Raji (cell line): Measurements from ENCODE around the gene USP3.

Experiments
- POLR2A ChIP-seq: IDR thresholded peaks from 2 replicates; pipeline ENCODE4 v1.6.1; 2011; ENCODE audit warnings: low read depth, low read length, control low read depth; ENCODE audit not compliant: insufficient read depth

USP3 gene

GRCh38 chr15:63608989-63609388, 104.6 kb downstream of the USP3 start:
- no peak for TF ChIP-seq POLR2A

DNA sequence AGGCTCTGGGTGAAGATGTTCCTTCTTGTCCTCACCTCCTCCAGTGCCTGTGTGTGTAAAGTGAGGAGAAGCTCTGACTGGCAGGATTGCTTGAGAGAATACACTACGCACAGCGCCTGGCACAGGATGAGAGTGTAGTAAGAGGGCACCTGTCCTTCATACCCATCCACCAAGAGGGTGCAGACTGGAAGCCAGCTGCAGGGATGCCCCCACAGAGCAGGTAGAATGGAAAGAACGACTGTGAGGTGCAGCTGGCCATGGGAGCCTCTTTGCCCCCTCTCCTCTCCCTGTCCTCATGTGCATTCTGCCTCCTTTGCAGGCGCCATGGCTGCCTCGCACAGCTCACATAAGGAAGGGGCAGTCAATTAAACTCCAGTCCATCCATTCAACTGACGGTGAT, 105.1 kb downstream of the USP3 start:
- no peak for TF ChIP-seq POLR2A

GRCh38 chr15:63610209-63610841, 105.9 kb downstream of the USP3 start:
- TF ChIP-seq POLR2A = no peak

- TF ChIP-seq POLR2A = no peak
Measured at GRCh38 chr15:63611177-63611576, 106.8 kb downstream of the USP3 start.

GRCh38 chr15:63612300-63612699, 107.9 kb downstream of the USP3 start:
- no peak for TF ChIP-seq POLR2A

- no peak for TF ChIP-seq POLR2A
Measured at GRCh38 chr15:63615935-63616334, 111.5 kb downstream of the USP3 start.

- TF ChIP-seq POLR2A = no peak
Measured at GRCh38 chr15:63623232-63623969, 119.0 kb downstream of the USP3 start.

DNA sequence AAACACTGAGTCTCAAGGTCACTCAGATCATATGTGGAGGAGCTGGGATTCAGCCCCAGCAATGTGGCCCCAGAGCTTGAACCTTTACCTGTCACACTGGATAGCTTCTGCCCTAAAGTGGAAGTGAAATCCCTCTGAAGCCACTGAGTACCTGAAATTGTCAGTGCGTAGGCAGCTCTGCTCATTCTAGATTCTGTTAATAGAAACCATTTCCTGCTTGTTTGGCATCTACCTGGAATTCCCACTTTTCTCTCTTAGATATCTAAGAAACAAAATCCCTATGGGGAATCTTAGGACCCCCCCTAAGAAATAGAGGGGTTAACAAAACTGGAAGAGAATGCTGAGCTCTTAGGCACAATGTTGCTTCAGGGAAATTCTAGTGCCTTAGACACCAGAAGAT, 122.6 kb downstream of the USP3 start:
- no peak for TF ChIP-seq POLR2A

DNA sequence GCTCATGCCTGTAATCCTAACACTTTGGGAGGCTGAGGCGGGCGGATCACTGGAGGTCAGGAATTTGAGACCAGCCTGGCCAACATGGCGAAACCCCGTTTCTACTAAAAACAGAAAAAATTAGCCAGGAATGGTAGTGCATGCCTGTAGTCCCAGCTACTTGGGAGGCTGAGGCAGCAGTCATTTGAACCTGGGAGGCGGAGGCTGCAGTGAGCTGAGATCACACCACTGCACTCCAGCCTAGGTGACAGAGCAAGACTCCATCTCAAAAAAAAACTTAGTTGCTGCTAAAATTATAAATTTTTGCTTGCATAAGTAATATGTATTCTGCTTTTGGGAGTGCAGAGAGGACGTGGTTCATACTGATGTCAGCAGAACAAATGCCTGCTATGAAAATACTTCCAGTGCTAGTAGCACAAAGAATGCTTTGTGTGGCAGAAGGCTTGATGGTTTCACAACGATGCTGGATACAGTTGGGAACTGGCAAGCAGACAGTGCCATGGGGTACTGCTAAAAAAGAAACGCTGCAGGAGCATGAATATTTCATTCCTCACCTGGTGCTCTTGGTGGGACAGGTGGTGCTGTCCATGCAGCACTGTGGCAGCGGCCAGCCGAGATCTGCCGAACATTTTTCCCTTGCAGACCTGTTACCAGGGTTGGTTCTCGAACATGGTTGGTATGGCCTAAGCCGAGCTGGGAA, 123.9 kb downstream of the USP3 start:
- TF ChIP-seq POLR2A = no peak

DNA sequence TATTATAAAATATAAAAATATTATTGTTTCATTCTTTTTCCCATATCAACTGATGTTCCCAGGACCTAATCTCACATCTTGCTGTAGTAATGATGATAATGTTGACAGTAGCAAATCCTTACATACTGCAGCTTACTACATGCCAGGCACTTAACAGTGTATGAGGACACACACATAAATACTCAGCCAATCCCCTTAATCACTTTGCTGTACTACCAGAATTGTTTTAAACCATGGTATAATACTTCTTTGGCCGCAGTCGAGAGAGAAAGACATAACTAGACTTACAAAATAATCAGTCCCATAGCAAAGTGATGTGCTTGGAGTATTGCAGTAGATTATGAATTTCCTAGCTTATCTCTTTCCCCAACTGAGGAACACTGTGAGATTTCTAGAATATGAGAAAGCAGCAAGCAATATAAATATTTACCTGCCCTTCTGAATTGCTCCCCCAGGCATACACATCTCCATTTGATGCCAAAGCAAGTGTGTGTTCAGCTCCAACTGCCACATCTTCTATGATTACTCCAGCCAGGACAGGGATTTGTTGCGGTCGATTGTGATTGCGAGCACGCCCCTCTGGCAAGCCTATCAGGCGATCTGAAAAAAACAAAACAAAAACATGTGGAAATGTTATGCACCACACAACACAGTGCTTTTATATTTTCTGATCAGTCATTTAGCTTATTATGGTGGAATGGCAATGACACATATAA, 125.8 kb downstream of the USP3 start:
- no peak for TF ChIP-seq POLR2A

DNA sequence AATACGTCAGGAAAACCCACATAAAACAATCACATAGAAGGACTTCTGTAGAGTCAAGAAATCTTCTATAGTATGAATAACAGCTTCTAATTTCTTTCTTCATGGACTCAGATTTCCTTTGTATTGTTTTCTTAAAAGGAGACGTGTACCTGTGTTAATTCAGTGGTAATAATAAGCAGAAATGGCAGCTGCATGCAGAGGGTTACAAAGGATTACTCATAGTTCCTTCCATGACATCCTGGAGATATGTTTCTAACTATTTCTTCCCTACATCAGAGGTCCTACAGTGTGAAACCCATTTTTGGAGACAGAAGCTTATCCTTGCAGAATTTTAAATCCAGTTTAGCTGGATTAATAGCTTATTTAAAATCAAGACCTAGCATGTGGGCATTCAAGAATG, 128.9 kb downstream of the USP3 start:
- no peak for TF ChIP-seq POLR2A

DNA sequence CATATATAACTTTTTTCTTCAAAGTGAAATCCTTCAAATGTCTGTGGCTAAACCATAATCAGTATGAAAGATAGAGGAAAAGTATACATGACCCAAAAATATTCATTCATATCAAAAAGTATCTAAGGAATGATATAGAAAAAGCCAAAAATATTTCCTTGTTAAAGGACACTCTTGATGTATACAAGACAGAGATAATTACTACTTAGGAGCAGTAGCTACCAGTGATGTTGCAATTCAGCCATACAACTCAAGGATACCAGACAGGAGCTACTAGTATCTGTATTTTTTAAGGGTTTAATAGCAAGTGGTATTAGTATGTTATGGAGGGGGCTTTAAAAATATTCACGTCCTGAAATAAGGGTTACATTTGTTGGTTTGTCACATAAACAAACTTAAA, 129.8 kb downstream of the USP3 start:
- TF ChIP-seq POLR2A = no peak

- TF ChIP-seq POLR2A = no peak
Measured at GRCh38 chr15:63636518-63637061, 132.2 kb downstream of the USP3 start.

- TF ChIP-seq POLR2A = no peak
Measured at GRCh38 chr15:63638839-63639238, 134.4 kb downstream of the USP3 start.

DNA sequence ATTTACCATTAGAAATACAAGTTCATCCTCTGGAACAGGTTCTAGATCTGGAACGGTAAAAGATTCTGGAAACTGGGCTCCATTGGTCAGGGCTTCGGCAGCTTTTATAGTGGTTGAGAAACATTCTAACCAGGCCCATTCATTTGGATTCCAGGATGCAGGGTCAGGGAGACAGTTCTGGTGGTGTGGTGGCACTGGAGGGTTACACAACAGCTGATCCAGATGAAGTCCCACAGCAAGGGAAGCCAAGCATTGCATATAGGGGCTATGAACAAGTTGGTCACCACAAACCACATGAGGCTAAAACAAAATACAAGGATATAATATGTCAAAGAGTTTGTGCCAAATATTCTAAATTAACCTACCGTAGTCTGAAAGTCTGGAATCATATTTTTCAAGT, 135.8 kb downstream of the USP3 start:
- no peak for TF ChIP-seq POLR2A
